ENCODE measurements around the gene SLC12A3. TPM values are rescaled to one million over a fixed set of nuclear protein-coding genes. Genes with fewer than 3 reads are reported as not detected.

SLC12A3 gene
- total and polyA plus RNA-seq, 2 of the 4 experiments (the other 2 are of a cell fraction): not detected

DNA sequence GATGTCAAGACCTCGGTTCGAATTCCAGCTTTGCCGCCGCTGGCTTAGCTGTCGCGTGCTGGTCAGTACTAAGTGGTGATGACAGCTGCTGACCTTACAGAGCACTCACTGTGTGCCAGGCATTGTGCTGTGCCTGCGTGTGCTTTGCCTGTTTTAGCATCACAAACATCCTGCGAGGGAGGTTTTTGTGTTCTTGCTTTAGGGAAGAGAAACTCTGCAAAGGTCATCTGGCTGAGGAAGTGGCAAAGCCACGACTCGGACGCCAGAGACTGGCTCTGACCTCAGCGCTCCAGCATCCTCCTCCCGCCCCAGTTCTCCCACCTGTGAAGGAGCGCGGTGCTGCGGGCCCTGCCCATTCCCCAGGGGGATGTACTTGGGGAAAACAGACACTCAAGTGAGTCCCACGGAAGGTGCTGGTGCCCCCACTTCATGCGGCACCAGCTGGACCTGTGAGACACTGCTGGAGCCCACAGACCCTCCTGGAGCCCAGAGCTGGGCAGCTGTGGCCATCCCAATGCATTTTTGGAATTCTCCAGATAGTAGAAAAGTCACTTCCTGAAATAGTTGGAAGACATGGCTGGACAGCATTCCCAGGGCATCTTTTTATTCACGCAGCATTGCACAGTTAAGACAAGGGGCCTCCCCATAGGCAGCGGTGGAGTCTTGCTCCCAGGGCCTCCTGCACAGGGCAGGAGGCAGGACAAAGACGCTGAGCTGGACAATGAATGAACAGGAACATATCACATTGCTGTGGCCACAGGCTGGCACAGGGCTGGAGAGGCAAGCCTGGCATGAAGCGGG is 47.0 kb downstream of the SLC12A3 start:
- H3K4ac ChIP-seq (ENCODE audit: low read depth, low read length): peak overlapping the region; percentile 88
- H2BK20ac ChIP-seq (ENCODE audit: low read depth, low read length): peak overlapping the region; percentile 92
- H4K20me1 ChIP-seq (ENCODE audit: insufficient read depth, low read length): no peaks in the 10 kb centered on the region
- H3K4me1 ChIP-seq (ENCODE audit: control insufficient read depth, insufficient read depth, low read length): peaks cover 25% of the 10 kb centered on the region
- H3K27me3 ChIP-seq (ENCODE audit: control insufficient read depth, insufficient read depth, low read length): no peaks in the 10 kb centered on the region
- peak overlapping the region; percentile 70 for H3K14ac ChIP-seq (replicated peaks; ENCODE audit: low read depth, low read length)
- 73% methylated on average over 7 of the region's 22 CpGs; no CpG with 5 or more reads in 1 of the 2 experiments for WGBS, 2 experiments (ENCODE audit: extremely low coverage in 2 of 2, insufficient read length in 1 of 2)
- in situ Hi-C loops (cut with MboI; ENCODE audit: low sequenced_read_pairs) (no loop called here), intact Hi-C loops (cut with micrococcal nuclease) (no loop called here), dilution Hi-C loops (cut with HindIII; ENCODE audit: low sequenced_read_pairs, unreplicated experiment) (no loop called here)
- H4K91ac ChIP-seq (ENCODE audit: insufficient read depth, low read depth, low read length): peak overlapping the region; percentile 93
- H3K9ac ChIP-seq (ENCODE audit: low read depth, low read length): no peak overlapping the region
- H3K9me3 ChIP-seq (ENCODE audit: control insufficient read depth, insufficient read depth, low read length): no peaks in the 10 kb centered on the region
- DNase-seq: peak; percentile 65
- H4K8ac ChIP-seq (ENCODE audit: low read depth in 2 of 2, low read length in 2 of 2): peak overlapping the region; percentile 22 to 84; a peak in 3 of 4 replicates
- H2AFZ ChIP-seq (replicated peaks; ENCODE audit: low read length, poor library complexity): peak overlapping the region; percentile 80
- H3K79me1 ChIP-seq (ENCODE audit: low read depth in 1 of 2, low read length in 2 of 2): 0 out of 4 replicates have a peak, but pooled peaks cover 0 to 3% of the 10 kb centered on the region in 2 experiments
- POLR2A ChIA-PET (ENCODE audit: unreplicated experiment): interaction anchor here (1.1 kb wide), 1 partner anchor 21 kb away, joined by 3 read pairs; no protein-coding TSS in a partner anchor
- H3K27ac ChIP-seq (ENCODE audit: insufficient read depth, low read length): peak overlapping the region; percentile 61
- H3K23ac ChIP-seq (ENCODE audit: low read depth, low read length): peak overlapping the region; percentile 74; the same call in 1 of the 2 replicates
- H2BK5ac ChIP-seq (ENCODE audit: low read depth, low read length, poor library complexity, severe bottlenecking): peak overlapping the region; percentile 80
- peak; percentile 69 for ATAC-seq (ENCODE audit: low read depth)
- CTCF ChIA-PET: no interaction called here
- no peaks in the 10 kb centered on the region for H3K36me3 ChIP-seq (ENCODE audit: control insufficient read depth, insufficient read depth, low read length)
- no peak overlapping the region for H3K56ac ChIP-seq (ENCODE audit: extremely low read depth, insufficient read depth, low read length)
- H2BK120ac ChIP-seq (ENCODE audit: low read depth, low read length): peak overlapping the region; percentile 84
- peaks cover 23% of the 10 kb centered on the region for H3K9me1 ChIP-seq (ENCODE audit: insufficient read depth, low read length)
- H2AK9ac ChIP-seq (replicated peaks; ENCODE audit: low read depth, low read length, poor library complexity): no peak overlapping the region
- peak overlapping the region; percentile 88 for H4K5ac ChIP-seq (ENCODE audit: low read depth, low read length)
- H3K4me2 ChIP-seq (ENCODE audit: low read depth, low read length): no peak overlapping the region
- TF ChIP-seq MAFK (IDR thresholded peaks at IDR 0.05; ENCODE audit: low read depth, low read length): no peak
- no peak for TF ChIP-seq FOS (IDR thresholded peaks at IDR 0.05; ENCODE audit: low read depth, low read length)
- no TSS peak for BruUV-seq (replicated peaks)
- peak overlapping the region; percentile 64; the same call in 2 of the 3 replicates for H2BK15ac ChIP-seq (ENCODE audit: low read depth, low read length)
- peak overlapping the region; percentile 96; the same call in 1 of the 2 replicates for H2AK5ac ChIP-seq (ENCODE audit: low read depth, low read length)
- no peak overlapping the region for H3K4me3 ChIP-seq (ENCODE audit: insufficient read depth, low read depth, low read length)
- peak overlapping the region; percentile 94 for H3K18ac ChIP-seq (ENCODE audit: low read depth, low read length)
